Esophagus muscularis mucosa (tissue), 4 donors: ENCODE data around the gene AGO1. TPM values are rescaled to one million over a fixed set of nuclear protein-coding genes. Genes with fewer than 3 reads are reported as not detected.
A peak's percentile ranks its signal among the peaks of the same experiment; 100 is the strongest.

Experiments
- DNase-seq: peaks from one replicate; pipeline ENCODE4 v3.0.0-alpha.2; 2017; ENCODE audit errors: extremely low spot score
- H3K27ac ChIP-seq, 4 donors: fragments of 200-600 bp; sonication (generic); replicated peaks in 1 of 4; 1 replicate in 3 of 4; 2 replicates in 1 of 4; pipeline ENCODE4 v1.5.1; 2016 to 2019; ENCODE audit warnings: mild to moderate bottlenecking in 1 of 4
- H3K27me3 ChIP-seq, 4 donors: fragments of 200-600 bp; sonication (generic); one replicate each; pipeline versions ENCODE4 v1.5.1 to v1.6.0; 2016 to 2019
- H3K36me3 ChIP-seq, 4 donors: fragments of 200-600 bp; sonication (generic); one replicate each; pipeline ENCODE4 v1.5.1; 2016 to 2019
- H3K4me1 ChIP-seq, 4 donors: fragments of 200-600 bp; sonication (generic); one replicate each; pipeline ENCODE4 v1.5.1; 2016 to 2019
- H3K4me3 ChIP-seq, 4 donors: fragments of 200-600 bp; sonication (generic); 1 replicate in 2 of 4; 2 replicates in 2 of 4; pipeline ENCODE4 v1.5.1; 2016 to 2019; ENCODE audit warnings: mild to moderate bottlenecking in 4 of 4, moderate library complexity in 1 of 4
- H3K9me3 ChIP-seq, 4 donors: fragments of 200-600 bp; sonication (generic); 1 replicate in 3 of 4; 2 replicates in 1 of 4; pipeline ENCODE4 v1.5.1; 2016 to 2019
- CTCF ChIP-seq, 3 experiments: fragments of 200-600 bp in 2 of 3; fragments of 450-650 bp in 1 of 3; sonication (generic) in 2 of 3; IDR thresholded peaks; one replicate each; pipeline ENCODE4 v1.5.1; 2017 to 2019; ENCODE audit warnings: antibody characterized with exemption in 3 of 3, mild to moderate bottlenecking in 2 of 3, moderate library complexity in 1 of 3
- EP300 ChIP-seq: sonication (generic); formaldehyde crosslinking; IDR thresholded peaks from one replicate; pipeline ENCODE4 v1.6.1; 2017; ENCODE audit warnings: antibody characterized with exemption
- POLR2A ChIP-seq: fragments of 450-650 bp; IDR thresholded peaks from one replicate; pipeline ENCODE4 v1.6.1; 2017; ENCODE audit warnings: antibody characterized with exemption, moderate library complexity, mild to moderate bottlenecking, low read depth
- POLR2AphosphoS5 ChIP-seq, 2 donors: sonication (generic); formaldehyde crosslinking; IDR thresholded peaks; one replicate each; pipeline ENCODE4 v1.6.1; 2017; ENCODE audit warnings: antibody characterized with exemption in 2 of 2
- WGBS: methylation state at CpG from one replicate; pipeline ENCODE4 v1.1.5; 2018; 5-methylcytosine and 5-hydroxymethylcytosine counted together
- intact Hi-C: fragments of 100-400 bp; cut with DNase I; formaldehyde crosslinking; loops from one replicate; pipeline ENCODE4 v1.15.1; 2023
- total RNA-seq, 4 donors: library from RNA; depleted of rRNA; stranded (reverse); fragments of >200 nt; gene quantifications; one replicate each; pipeline versions ENCODE4 v1.1.0 to v1.2.1, GENCODE V29; 2016

The AGO1 gene
- total RNA-seq, 4 donors from 2014 or later = 16.2 to 32.6 (median 24.4) TPM

- Histone ChIP-seq H3K4me3 (no peak overlapping the region), H3K27me3 (no peaks in the 10 kb centered on the region), H3K9me3 (no peaks in the 10 kb centered on the region), H3K27ac (no peak overlapping the region), H3K36me3 (peaks cover 0 to 4% (median 0%) of the 10 kb centered on the region in 4 donors), H3K4me1 (peaks cover 8 to 18% (median 17%) of the 10 kb centered on the region in 4 donors)
- intact Hi-C loops = no loop called here
- no peak for DNase-seq
- WGBS = 54% methylated on average over 3 of the region's 3 CpGs
- TF ChIP-seq POLR2A (no peak), POLR2AphosphoS5 (IDR thresholded peaks at IDR 0.05) (no peak), CTCF (IDR thresholded peaks at IDR 0.05) (no peak), EP300 (no peak)
Observed at GRCh38 chr1:35927472-35927871, 44.5 kb downstream of the AGO1 start.

GRCh38 chr1:35929730-35930592 is 47.0 kb downstream of the AGO1 start:
- 1% methylated on average over 15 of the region's 15 CpGs for WGBS
- Histone ChIP-seq H3K9me3 (no peaks in the 10 kb centered on the region), H3K36me3 (no peaks in the 10 kb centered on the region), H3K4me1 (peaks cover 8 to 40% (median 39%) of the 10 kb centered on the region in 4 donors), H3K4me3 (peak overlapping the region; percentile 80 to 96 (median 90)), H3K27ac (peak overlapping the region; percentile 96 to 99 (median 99)), H3K27me3 (no peaks in the 10 kb centered on the region)
- no peak for TF ChIP-seq POLR2A
- no peak for TF ChIP-seq CTCF (IDR thresholded peaks at IDR 0.05)
- TF ChIP-seq EP300 = no peak
- TF ChIP-seq POLR2AphosphoS5 (IDR thresholded peaks at IDR 0.05) = no peak
- DNase-seq = peak; percentile 91
- intact Hi-C loops = no loop called here

GRCh38 chr1:35930593-35931445 is 47.8 kb downstream of the AGO1 start, which contains the start of gene AGO3:
TSS of gene AGO3 (plus strand) at chr1:35931105. CDS start at chr1:35931427, 322 bp downstream.
- Histone ChIP-seq H3K27me3 (no peaks in the 10 kb centered on the region), H3K27ac (peak within 1 kb of the TSS; percentile 96 to 99 (median 99)), H3K4me1 (peaks cover 8 to 48% (median 47%) of the 10 kb centered on the region in 4 donors), H3K36me3 (no peaks in the 10 kb centered on the region), H3K9me3 (no peaks in the 10 kb centered on the region), H3K4me3 (peak within 1 kb of the TSS; percentile 80 to 96 (median 90))
- TF ChIP-seq CTCF (IDR thresholded peaks at IDR 0.05) (no peak), EP300 (no peak), POLR2AphosphoS5 (IDR thresholded peaks at IDR 0.05) (peak; percentile 60 to 85), POLR2A (peak; percentile 38)
- 0% methylated on average over 23 of the region's 112 CpGs for WGBS
- peak; percentile 93 for DNase-seq
- intact Hi-C loops = no loop called here

- no peak for TF ChIP-seq EP300
- TF ChIP-seq CTCF (IDR thresholded peaks at IDR 0.05) = no peak
- no peak for TF ChIP-seq POLR2A
- no peak for TF ChIP-seq POLR2AphosphoS5 (IDR thresholded peaks at IDR 0.05)
- Histone ChIP-seq H3K4me1 (peaks cover 8 to 56% (median 53%) of the 10 kb centered on the region in 4 donors), H3K27ac (peak overlapping the region; percentile 96 to 99 (median 99)), H3K4me3 (peak overlapping the region; percentile 80 to 96 (median 90)), H3K27me3 (no peaks in the 10 kb centered on the region), H3K9me3 (no peaks in the 10 kb centered on the region), H3K36me3 (no peaks in the 10 kb centered on the region)
- peak; percentile 74 for DNase-seq
- WGBS = 0% methylated on average over 6 of the region's 28 CpGs
- intact Hi-C loops = no loop called here
Observed at GRCh38 chr1:35931446-35932157, 48.6 kb downstream of the AGO1 start.
